NCI-H128 (cell line): ENCODE data around the gene SAMD4A.
"Not testable (repeated sequence)": the region's sequence is repeated elsewhere in the genome, so short reads cannot be mapped to it uniquely, and the experiment has no call there.

Experiments
- DNase-seq: peaks from one replicate; lab custom pipeline; 2025; ENCODE audit not compliant: unreplicated experiment; lab: John Stamatoyannopoulos, UW

The SAMD4A gene

GRCh38 chr14:54719406-54719805 is 152.5 kb downstream of the SAMD4A start:
- no peak for DNase-seq

GRCh38 chr14:54722791-54723432 is 156.0 kb downstream of the SAMD4A start:
- no peak for DNase-seq

GRCh38 chr14:54724123-54724522 is 157.2 kb downstream of the SAMD4A start:
- DNase-seq, result no peak

- no peak for DNase-seq
These were observed 157.9 kb downstream of the SAMD4A start for GRCh38 chr14:54724676-54725325.

- DNase-seq, result no peak
These were observed 159.1 kb downstream of the SAMD4A start for GRCh38 chr14:54725998-54726397.

GRCh38 chr14:54727929-54728328 is 161.0 kb downstream of the SAMD4A start:
- DNase-seq, result no peak

GRCh38 chr14:54728700-54729527 is 162.0 kb downstream of the SAMD4A start:
- no peak for DNase-seq

- DNase-seq, result no peak
These were observed 163.4 kb downstream of the SAMD4A start for GRCh38 chr14:54730156-54730961.

- no peak for DNase-seq
These were observed 168.0 kb downstream of the SAMD4A start for GRCh38 chr14:54734966-54735365.

GRCh38 chr14:54735424-54735823 is 168.5 kb downstream of the SAMD4A start:
- no peak for DNase-seq

GRCh38 chr14:54737132-54737711 is 170.3 kb downstream of the SAMD4A start:
- DNase-seq, result no peak

GRCh38 chr14:54738009-54738408 is 171.1 kb downstream of the SAMD4A start:
- no peak for DNase-seq

- DNase-seq, result no peak
These were observed 172.6 kb downstream of the SAMD4A start for GRCh38 chr14:54739514-54739913.

GRCh38 chr14:54742492-54743350 is 175.8 kb downstream of the SAMD4A start:
- DNase-seq, result no peak

GRCh38 chr14:54743382-54743781 is 176.5 kb downstream of the SAMD4A start:
- DNase-seq, result no peak

GRCh38 chr14:54746019-54746418 is 179.1 kb downstream of the SAMD4A start:
- no peak for DNase-seq

GRCh38 chr14:54747616-54748015 is 180.7 kb downstream of the SAMD4A start:
- DNase-seq, result no peak

GRCh38 chr14:54749180-54749579 is 182.3 kb downstream of the SAMD4A start:
- no peak for DNase-seq

GRCh38 chr14:54749727-54750126 is 182.8 kb downstream of the SAMD4A start:
- no peak for DNase-seq

GRCh38 chr14:54752611-54753010 is 185.7 kb downstream of the SAMD4A start:
- DNase-seq, result not testable (repeated sequence)
